Inflammatory macrophage treated with lipopolysaccharide for 4 hours (primary cell): ENCODE results near the gene LBP.
"Not testable (repeated sequence)": the region's sequence is repeated elsewhere in the genome, so short reads cannot be mapped to it uniquely, and the experiment has no call there.

Source experiments
- DNase-seq: peaks from one replicate; pipeline ENCODE4 v3.0.0-alpha.2; 2020

Gene LBP

DNA sequence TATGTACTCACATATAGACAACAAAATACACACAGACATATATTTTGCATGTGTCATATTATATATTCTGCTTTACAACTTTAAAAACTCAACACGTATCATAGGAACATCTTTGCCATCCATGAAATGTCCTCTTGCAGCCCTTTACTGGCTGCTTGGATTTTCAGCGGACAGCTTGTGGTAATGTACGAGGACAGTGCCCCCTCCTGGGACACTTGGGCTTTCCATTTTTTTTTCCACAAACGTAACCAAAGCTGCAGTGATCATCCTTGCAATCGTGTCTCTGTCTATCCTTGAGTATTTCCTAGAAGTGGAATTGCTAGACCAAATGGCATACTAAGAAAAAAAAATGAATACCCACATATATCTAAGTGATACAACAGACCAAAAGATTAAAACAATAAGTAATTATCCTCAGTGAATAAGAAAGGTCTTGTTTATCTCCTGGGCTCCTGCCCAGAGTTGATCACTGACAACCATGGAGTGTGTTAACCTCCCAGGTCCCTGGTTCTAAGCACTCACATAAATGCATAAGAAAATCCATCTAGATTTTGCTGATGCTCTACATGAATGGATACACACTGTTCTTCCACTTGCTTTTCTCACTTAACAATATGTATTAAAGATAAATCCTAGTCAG lies 24.2 kb upstream of the LBP start:
- DNase-seq = peak; percentile 59

DNA sequence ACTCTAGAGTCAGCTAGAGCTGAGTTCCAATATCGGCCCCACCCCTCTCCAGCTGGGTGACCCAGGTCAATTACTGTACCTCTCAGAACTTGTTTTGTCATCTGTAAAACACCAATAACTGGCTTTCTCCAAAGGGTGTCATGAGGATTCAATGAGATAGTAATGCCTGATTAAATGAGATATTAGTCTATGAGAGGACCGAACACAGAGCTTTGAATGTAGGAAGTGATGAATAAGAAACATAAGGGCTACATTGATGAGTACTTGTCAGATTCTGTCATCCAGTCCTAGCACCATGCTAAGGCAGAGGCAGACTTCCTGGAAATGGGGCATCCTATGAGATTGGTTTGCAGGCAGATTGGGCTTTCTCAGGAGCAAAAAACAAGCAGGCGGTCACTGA lies 22.1 kb upstream of the LBP start:
- no peak for DNase-seq

GRCh38 chr20:38325167-38325566 lies 21.1 kb upstream of the LBP start:
- DNase-seq = no peak

DNA sequence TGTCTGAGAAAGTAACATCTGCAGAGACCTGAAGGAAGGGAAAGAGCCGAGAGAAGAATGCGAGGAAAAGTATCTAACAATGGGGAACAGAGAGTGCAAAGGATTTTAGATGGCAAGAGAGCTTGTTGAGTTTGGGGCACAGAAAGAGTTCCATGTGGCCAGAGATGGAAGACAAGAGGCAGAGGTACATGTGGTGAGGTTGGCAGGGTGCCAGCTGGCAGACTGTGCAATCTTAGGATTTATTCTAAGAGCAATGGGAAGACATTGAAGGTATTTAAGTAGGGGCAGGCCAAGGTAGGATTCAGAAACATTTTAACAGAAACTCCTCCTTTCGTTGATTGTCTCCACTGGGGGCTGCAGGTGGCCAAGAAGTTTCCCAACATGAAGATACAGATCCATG lies 20.4 kb upstream of the LBP start:
- DNase-seq = no peak

- DNase-seq = no peak
Measured at GRCh38 chr20:38326309-38326708, 20.0 kb upstream of the LBP start.

DNA sequence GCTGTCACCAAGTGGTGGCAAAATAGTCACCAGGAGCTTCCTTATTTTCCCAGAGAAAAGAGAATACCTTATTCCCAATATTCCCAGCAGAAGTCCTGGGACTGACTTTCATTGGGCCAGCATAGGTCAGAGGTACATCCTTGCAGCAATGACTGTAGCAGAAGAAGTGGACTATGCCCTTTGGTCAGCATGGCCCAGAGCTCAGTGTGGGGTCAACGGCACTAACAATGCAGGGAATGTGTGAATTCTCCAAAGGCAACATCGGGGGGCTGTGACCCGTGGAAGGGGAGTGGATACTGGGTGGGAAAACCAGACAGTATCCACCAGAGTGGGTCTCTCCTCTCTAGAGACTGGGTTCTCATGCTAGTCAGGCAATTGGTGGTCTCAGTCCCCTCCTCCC lies 15.6 kb upstream of the LBP start:
- no peak for DNase-seq

GRCh38 chr20:38331245-38331644 lies 15.0 kb upstream of the LBP start:
- no peak for DNase-seq

GRCh38 chr20:38331814-38332213 lies 14.5 kb upstream of the LBP start:
- DNase-seq = no peak

- no peak for DNase-seq
Measured at GRCh38 chr20:38334016-38334415, 12.3 kb upstream of the LBP start.

GRCh38 chr20:38336726-38337125 lies 9.6 kb upstream of the LBP start:
- no peak for DNase-seq

- DNase-seq = peak; percentile 29
Measured at GRCh38 chr20:38337561-38338140, 8.6 kb upstream of the LBP start.

DNA sequence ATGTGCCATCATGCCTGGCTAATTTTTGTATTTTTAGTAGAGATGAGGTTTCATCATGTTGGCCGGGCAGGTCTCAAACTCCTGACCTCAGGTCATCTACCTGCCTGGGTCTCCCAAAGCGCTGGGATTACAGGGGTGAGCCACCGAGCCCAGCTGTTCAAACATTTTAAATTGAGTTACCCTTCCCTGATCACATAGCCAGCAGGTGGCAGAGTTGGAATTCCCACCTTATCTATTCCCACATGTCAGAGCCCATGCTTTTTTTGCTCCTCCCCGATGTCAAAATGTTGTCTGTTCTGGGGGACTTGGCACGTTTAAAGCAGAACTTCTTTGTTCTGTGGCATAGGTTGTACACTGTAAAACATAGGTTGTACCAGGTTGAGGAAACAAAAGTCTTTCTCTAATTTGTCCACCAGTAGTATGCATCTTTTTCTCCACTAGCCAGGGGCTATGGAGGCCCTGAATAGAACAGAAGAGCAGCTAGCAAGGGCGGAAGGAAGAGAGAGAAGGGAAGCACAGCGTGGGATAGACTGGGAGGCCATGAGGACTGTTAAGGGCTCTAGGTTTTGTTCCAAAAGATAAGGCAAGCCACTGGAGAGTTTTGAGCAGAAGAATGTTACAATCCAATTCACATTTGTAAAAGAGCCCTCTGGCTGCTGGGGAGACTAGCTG lies 7.3 kb upstream of the LBP start:
- no peak for DNase-seq

DNA sequence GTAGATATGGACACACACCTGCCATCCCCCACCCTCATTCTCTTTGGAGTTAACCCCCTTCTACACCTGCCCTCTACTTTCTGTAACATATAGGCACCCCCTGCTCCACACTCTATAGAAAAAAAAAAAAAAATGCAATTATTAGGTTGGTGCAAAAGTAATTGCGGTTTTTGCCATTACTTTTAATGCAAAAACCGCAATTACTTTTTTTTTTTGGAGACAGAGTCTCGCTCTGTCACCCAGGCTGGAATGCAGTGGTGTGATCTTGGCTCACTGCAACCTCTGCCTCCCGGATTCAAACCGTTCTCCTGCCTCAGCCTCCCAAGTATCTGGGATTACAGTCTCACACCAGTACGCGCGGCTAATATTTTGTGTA lies 6.8 kb upstream of the LBP start:
- DNase-seq = not testable (repeated sequence)

- no peak for DNase-seq
Measured at GRCh38 chr20:38339997-38340396, 6.3 kb upstream of the LBP start.

DNA sequence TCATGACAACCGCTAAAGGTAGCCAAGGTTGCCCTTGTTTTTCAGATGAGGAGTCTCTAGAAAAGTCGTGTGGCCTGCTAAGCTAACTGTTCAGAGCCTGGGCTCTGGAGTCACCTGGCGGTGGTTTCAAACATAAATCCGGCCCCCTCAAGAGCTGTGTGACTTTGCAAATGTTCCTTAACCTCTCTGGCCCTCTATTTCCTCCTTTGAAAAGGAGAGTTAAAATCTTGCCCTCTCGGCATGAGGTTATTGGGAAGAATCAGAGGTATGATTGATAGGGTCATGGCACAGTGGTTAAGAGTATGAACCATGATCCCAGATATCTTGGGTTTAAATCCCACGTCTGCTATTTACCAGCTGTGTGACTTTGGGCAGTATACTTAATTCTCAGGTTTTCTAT lies 5.6 kb upstream of the LBP start:
- DNase-seq = no peak

DNA sequence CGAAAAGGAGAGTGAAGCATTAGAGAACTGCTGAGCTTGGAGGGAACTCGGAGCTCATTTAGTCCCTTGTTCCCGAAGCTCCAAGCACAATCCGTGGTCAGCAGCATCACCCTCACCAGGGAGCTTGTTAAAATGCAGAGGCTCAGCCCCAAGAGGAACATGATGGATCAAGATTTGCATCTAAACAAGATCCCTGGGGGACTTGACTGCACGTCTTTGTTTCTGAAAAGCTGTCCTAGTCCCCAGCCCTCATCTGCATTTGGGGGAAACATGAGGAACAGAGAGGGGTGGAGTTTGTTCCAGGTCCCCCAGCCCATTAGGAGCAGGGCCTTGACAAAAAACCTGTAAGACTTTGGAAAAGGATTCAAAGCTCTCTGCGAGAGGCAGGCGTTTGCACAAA lies 4.1 kb upstream of the LBP start:
- DNase-seq = no peak

DNA sequence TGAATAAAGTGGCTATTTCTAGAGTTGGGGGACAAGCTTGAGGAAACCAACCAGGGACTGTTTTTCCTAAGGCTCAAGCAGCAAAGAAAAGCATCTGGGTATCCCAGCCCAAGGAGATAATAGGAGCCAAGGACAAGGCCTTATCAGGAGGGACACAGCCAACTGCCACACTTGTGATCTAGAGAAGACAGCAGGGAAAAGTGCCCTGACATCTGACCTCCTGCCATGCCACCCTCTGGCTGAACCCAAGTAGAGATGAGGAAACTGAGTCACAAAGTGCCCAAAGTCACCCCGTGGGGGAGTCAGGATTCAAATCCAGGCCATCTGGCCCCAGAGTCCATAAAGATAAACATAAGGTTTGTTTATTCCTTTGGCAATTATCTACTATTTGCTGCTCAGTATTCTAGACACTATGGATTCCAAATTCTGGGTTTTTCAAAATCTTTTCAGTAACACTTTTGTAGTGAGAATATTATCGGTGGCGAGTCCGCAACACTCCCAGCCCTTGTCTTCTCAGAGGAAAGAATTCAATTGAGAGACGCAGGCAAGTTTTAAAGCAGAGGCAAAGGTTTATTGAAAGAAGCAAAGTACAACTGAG lies 3.5 kb upstream of the LBP start:
- no peak for DNase-seq

GRCh38 chr20:38343311-38344106 lies 2.8 kb upstream of the LBP start:
- no peak for DNase-seq

DNA sequence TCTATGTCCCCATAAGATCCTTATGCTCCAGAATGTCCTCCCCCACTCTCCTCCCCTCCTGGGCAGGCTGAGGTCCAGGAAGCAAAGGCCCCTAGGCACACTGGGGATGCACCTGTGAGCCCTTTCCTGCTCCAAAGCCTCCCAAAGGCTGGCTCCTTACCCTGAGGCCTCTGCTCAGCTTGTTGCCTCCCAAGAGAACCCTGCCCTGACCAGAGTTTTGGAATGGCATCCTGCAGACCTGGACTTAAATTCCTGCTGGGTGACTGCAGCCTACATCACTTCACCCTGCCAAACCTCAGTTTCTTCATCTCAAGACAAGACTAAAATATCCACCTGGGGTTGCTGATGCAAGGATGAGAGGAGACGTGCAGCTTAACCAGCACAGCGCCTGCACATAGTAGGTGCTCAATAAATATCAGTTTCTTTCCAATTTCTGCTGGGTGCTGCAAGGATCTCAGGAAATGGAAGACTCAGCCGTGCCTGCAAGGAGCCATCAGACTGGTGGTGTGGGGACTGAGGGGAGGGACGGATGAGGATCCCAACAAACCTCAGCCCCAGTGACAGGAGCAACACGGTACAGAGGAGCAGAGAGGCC lies 2.1 kb upstream of the LBP start:
- DNase-seq = no peak

- DNase-seq = no peak
Measured at GRCh38 chr20:38345643-38346042, 639 bp upstream of the LBP start.

GRCh38 chr20:38346741-38347140 lies 459 bp downstream of the LBP start:
- DNase-seq = no peak

- DNase-seq = no peak
Measured at GRCh38 chr20:38349856-38350255, 3.6 kb downstream of the LBP start.
